Activated CD4-positive, alpha-beta T cell treated with anti-CD3 and anti-CD28 coated beads, Interleukin-2, amount 50 U/mL, for 48 hours (primary cell): ENCODE results near the gene OR4K17.
"Not testable (repeated sequence)": the region's sequence is repeated elsewhere in the genome, so short reads cannot be mapped to it uniquely, and the experiment has no call there.

ENCODE experiments used
- DNase-seq, 2 experiments: peaks; one replicate each; pipeline ENCODE4 v3.0.0-alpha.2; 2020

The OR4K17 gene, protein sequence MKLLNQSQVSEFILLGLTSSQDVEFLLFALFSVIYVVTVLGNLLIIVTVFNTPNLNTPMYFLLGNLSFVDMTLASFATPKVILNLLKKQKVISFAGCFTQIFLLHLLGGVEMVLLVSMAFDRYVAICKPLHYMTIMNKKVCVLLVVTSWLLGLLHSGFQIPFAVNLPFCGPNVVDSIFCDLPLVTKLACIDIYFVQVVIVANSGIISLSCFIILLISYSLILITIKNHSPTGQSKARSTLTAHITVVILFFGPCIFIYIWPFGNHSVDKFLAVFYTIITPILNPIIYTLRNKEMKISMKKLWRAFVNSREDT

DNA sequence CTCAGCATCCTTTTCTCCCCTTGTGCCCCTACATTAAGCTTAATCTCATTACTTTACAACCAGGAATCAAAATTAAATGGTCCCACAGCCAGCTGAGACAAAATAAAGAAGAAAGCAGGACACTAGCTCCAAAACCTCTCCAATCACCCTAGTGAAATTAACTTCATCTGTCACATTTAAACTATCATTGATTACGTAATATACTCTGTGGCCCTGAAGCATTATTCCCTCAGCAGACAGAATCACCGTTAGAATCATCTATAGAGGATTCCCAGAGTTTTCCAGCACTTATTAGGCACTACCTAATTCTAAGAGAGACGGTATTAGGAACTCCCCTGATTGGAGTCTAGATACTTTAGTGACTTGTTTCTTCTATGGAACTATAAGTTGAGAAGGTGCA, at the start of gene OR4K17:
Gene OR4K17, plus strand, starts transcription at position 302 of the 400 bp plus-strand sequence. CDS start 6,761 bp downstream, outside the sequence.
- DNase-seq: no peak

DNA sequence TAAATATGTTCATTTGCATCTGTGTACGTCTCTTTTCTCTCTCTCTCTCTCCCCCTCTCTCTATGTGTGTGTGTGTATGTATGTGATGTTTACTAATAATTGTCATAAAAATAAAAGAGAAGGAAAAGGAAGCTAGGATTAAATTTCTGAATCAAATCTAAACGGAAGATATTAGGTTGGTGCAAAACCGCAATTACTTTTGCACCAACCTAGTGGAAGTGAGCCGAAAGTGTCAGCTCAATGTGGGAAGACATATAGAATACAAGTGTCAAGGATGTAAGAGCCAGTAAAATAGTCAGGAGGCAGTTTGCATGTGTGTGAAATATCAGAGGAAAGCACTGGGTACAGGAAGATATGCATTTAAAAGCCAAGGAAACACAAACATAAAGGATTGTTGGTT, 18.5 kb upstream of the OR4K17 start:
- no peak for DNase-seq

DNA sequence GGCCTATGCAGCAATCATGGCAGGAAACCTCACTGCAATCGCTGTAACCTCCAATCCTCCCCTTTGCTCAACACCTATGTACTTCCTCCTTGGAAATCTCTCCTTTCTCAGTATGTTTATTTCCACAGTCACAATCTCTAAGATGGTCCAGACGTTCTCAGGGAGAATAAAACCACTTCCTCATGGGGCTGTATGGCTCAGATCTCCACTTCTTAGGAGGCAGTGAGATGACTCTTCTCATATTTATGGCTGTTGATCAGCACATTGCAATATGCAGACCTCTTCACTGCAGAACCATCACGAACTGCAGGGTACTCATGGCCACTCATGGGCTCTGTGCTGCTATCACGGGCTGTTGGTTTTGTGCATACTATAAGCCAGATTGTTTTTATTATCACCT, 17.1 kb upstream of the OR4K17 start:
- no peak for DNase-seq

DNA sequence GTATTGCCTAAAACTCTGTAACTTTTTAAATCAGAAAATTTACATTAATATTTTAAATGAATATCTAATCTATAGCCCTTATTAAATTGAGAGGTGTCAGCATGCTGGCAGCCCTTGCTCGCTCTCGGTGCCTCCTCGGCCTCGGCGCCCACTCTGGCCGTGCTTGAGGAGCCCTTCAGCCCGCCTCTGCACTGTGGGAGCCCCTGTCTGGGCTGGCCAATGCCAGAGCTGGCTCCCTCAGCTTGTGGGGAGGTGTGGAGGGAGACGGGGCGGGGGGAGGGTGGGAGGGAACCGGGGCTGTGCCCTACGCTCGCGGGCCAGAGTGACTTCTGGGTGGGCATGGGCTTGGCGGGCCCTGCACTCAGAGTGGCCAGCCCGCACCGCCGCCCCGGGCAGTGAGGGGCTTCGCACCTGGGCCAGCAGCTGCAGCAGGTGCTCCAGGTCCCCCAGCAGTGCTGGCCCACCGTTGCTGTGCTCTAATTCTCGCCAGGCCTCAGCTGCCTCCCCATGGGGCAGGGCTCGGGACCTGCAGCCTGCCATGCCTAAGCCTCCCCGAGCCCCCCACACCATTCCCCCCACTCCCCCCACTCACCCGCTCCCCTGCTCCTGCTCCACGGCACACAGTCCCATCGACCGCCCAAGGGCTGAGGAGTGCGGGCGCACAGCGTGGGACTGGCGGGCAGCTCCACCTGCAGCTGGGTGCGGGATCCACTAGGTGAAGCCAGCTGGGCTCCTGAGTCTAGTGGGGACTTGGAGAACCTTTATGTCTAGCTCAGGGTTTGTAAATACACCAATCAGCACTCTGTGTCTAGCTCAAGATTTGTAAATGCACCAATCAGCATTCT, 11.4 kb upstream of the OR4K17 start:
- DNase-seq: not testable (repeated sequence)

DNA sequence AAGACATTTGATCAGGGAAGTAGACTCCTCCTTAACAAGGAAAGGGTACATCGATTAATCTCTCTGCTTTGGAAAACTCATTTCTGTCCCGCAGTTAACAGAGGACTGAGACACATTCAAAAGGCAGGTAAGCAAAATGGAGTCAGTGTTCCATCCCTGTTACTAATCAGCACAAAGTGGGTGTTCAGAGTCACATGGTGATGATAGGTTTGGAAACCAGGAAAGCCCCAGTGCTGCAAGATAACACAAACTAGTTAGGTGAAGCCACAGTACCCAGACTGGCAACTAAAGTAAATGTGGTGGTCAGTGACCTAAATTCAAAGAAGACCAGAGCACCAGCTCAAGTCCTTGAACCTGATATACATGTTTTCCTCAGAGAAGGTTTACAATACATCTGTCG, 1.8 kb downstream of the OR4K17 start:
- no peak for DNase-seq

DNA sequence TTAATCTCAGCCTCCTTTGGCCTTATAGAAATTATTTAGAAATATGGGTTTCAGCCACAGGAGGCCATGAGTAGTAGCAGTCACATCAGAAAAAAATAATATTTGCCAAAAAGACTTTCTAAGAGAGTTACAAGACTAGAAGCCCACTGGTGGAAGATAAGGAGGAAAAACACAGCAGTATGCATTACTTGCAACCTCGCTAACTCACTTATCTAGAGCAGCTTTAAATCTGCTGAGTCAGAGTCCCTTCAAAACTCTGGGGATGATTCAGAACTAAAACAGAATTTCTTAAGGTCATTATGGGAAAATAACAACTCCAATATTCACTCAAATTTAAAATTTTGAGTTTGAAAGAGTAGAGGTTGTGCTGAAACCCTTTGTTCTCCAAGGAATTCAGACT, 6.2 kb downstream of the OR4K17 start:
- no peak for DNase-seq

DNA sequence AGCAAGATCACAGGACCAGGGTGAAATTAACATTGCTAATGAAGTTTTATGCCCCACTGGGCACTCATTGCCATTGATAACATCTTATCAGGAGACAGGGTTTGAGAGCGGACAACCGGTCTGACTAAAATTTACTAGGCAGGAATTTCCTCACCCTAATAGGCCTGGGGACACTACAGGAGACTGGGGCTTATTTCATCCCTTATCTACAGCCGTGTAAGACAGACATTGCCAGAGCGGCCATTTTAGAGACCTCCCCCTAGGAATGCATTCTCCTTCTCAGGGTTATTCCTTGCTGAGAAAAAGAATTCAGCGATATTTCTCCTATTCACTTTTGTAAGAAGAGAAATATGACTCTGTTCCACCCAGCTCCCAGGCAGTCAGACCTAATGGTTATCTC, 8.3 kb downstream of the OR4K17 start:
- no peak for DNase-seq

DNA sequence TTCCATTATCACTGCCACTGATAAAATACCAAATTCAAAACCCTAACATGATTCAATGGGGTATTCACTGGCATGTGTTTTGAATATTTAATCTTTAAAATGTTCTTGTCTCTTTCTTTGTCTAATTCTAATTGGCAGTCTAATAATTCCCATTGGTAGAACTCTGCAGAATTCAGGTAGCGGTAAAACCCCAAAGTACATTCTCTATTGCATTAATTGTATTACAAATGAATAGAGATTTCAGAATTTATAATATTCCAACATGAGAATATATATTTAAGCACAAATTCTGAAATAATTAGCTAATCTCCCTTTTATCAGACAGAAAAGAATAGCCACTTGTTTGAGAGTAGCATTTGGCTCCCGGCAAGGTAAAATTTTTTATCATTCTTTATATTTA, 28.0 kb downstream of the OR4K17 start, which contains the start of gene OR4N5:
Gene OR4N5, plus strand, starts transcription at position 301 of the 400 bp plus-strand sequence. CDS start 4,916 bp downstream, outside the sequence.
- no peak for DNase-seq

DNA sequence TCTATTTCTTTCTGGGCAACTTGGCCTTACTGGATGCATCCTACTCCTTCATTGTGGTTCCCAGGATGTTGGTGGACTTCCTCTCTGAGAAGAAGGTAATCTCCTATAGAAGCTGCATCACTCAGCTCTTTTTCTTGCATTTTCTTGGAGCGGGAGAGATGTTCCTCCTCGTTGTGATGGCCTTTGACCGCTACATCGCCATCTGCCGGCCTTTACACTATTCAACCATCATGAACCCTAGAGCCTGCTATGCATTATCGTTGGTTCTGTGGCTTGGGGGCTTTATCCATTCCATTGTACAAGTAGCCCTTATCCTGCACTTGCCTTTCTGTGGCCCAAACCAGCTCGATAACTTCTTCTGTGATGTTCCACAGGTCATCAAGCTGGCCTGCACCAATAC, 33.4 kb downstream of the OR4K17 start:
- no peak for DNase-seq

DNA sequence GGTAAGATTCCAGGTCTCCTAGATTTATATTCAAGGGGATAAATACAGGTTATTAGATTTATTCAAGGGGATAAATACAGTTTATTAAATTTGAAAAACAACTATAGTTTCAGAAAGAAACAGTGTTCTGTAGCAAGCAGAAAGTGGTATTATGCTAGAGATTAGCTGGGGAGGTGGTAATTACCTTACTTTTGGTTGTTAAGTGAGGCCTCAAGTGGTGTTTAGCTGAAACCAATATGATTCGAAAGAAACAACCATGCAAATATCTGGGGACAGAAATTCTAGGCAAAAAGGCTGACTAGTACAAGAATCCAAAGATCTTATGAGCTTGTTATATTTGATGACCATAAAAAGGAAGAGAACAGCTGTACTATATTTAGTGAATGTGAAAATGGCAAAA, 34.3 kb downstream of the OR4K17 start:
- DNase-seq: no peak

DNA sequence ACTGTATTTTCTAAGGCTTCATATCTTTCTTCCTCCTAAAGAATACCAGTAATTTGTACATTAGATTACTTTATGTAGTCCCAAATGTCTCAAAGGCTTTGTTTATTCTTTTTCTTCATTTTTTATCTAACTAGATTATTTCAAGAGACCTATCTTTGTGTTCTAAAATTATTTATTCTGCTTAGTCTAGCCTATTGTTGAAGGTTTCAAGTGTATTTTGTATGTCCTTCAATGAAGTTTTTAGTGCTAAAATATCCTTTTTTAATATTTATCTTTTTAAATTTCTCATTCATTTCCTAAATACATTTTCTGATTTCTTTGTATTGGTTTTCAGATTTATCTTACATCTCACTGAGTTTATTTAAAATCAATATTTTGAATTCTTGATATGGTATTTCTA, 53.9 kb downstream of the OR4K17 start:
- no peak for DNase-seq

DNA sequence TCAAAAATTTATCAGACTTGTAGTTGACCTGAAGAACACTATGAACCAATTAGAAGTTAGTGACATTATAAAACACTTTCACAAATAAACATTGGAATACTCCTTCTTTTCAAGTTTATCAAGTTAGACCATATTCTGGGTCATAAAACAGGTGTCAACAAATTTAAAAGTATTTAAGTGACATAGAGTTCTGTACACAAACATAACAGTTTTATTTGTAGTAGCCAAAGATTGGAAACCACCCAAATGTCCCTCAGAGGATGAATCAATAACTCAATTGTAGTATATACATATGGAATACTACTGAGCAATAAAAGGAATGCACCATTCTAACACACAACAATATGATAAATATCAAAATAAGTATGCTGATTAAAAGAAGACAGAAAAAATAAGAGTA, 56.6 kb downstream of the OR4K17 start:
- DNase-seq: no peak

DNA sequence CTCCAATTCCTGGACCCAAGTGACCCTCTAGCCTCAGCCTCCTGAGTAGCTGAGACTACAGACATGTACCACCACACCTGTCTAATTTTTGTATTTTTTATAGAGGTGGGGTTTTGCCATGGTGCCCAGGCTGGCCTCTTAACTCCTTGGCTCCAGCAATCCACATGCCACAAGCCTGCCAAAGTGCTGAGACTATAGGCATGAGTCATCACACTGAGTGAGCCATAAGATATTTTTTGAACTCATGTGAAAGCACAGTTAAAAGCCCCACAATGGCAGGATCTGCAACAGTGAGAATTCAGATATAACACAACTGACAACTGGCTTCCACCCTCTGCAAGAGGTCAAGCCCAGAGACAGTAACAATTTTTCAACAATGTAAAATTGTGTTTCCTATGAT, 59.3 kb downstream of the OR4K17 start:
- DNase-seq: not testable (repeated sequence)
